ENCODE results near the gene MRM3.
"Not testable (repeated sequence)": the region's sequence is repeated elsewhere in the genome, so short reads cannot be mapped to it uniquely, and the experiment has no call there.

Gene MRM3

GRCh38 chr17:797236-797840 is 15.2 kb downstream of the MRM3 start:
- DNase-seq: no peak

DNA sequence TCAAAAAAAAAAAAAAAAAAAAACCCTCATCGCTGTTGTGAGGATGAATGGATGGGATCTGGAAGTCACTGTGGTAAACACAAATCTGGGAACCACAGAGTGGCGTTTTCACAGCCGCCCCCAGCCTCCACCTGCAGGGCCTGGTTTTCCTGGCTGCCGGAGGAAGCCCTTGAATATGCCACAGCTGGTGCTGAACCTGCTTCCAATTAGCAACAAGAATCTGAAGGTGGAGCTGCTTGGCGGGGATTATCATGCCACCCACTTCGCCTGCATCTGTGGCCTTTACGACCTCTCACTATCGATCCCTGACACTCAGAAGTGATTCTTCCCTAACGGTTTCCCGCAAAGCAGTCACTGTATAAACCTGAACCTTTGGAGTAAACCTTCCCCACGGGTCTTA is 16.1 kb downstream of the MRM3 start:
- DNase-seq: no peak

DNA sequence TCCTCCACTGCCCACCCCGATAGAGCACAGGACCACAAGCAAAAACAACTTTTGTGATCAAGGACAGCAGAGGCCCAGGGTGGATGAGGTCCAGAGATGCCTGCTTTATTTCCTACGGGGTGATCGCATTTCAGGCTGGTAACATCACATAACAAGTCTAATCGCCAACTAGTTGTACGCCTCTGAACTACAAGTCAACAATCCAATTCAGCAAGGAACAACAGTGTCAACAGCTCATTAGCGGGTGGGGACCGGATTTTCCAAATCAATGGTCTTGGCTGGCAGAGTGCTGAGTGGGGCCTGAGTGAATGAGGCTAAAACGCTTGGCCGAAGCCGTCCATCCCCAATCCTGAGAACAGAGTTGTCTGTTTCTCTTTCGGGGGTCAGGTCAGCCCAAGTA is 17.1 kb downstream of the MRM3 start:
- no peak for DNase-seq

GRCh38 chr17:800446-801242 is 18.5 kb downstream of the MRM3 start:
- DNase-seq: no peak

DNA sequence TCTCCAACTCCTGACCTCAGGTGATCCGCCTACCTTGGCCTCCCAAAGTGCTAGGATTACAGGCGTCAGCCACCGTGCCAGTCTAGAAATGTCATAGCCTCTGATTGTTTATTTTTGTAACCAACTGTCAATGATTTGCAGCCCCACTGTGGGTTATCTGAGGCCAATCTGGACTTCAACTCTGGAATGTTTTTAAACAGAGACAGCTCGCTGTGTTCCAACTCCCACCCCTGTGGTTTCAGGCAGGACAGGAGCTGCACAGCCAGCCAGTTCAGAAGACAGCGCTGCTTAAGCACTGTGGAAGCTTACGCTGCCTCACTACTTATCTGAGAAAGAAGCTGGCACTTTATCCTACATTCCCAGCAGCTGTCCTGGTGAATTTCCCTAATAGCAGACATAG is 19.5 kb downstream of the MRM3 start:
- DNase-seq: no peak

DNA sequence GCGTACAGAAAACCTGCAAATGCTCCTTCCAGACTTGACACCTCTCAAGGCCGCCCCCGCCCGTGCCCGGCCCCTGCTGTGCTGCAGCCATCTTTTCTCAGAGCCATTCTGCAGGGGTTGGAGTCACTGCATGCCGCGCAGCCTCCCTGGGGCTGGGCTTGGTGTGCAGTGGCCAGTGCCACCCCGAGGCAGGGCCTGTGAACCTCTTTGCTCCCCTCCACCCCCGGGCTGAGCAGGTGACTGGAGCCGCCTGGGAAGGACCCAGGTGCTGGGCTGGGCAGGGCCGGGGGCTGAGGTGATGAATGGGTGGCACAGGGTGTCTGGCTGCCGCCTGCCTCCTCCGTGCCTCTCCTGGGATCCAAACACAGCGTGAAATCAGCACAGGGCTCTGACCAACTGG is 20.3 kb downstream of the MRM3 start:
- no peak for DNase-seq

GRCh38 chr17:802901-803881 is 21.0 kb downstream of the MRM3 start:
- DNase-seq: no peak

GRCh38 chr17:804541-805435 is 22.6 kb downstream of the MRM3 start:
- DNase-seq: no peak

- DNase-seq: not testable (repeated sequence)
Measured at GRCh38 chr17:805886-806285, 23.7 kb downstream of the MRM3 start.

DNA sequence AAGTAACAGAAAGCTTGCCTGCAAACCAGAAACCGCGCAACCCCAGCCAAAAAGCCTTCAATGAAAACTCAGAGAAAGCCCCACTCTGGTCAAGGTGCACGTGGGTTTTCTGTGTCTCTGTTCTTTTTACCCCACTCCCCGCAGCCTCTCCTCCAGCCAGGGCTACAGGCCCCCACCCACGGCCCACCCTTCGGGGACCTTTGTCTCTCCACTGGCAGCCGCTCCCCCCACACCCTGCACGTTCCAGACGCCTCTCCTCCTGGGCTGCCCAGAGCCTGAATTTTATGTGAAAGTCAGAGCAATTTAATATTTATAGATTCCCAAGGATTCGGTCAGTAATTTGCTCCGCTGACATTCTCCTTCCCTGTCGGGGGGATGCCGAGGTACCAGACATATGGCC is 24.2 kb downstream of the MRM3 start:
- no peak for DNase-seq

DNA sequence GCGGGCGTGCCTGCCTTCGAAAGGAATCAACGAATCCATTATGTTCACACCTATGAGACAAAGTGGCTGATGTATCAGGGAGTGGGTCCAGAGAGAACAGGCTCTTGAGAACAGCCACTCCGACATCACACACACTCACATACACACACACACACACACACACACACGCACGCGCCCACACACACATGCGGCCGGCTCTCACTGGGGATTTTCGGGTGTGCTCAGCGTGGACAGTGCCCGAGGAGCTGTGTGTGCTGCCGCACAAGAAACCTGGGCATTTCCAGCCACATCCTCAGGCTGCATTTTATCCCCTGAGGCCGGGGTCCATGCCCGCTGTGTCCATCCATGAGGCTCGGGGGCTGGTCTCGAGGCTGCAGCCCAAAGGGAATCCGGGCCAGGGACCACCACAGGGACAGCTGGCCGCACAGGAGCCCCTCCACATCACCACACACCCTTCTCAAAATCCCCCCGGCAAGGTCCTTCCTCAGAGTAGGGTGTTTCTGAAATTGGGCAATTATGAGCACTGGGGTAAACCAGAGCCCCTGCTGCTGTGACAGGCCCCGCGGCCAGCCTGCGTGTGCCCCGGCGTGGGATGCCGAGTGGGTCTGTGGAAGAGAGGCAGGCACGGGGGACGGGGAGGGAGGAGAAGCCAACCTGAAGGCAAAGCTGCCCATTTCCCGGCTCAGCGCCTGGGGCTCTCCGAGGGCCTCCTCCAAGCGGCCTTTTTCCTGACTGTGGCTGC is 24.8 kb downstream of the MRM3 start:
- DNase-seq: no peak

GRCh38 chr17:807523-808294 is 25.6 kb downstream of the MRM3 start:
- no peak for DNase-seq

- no peak for DNase-seq
Measured at GRCh38 chr17:811051-811784, 29.1 kb downstream of the MRM3 start.

DNA sequence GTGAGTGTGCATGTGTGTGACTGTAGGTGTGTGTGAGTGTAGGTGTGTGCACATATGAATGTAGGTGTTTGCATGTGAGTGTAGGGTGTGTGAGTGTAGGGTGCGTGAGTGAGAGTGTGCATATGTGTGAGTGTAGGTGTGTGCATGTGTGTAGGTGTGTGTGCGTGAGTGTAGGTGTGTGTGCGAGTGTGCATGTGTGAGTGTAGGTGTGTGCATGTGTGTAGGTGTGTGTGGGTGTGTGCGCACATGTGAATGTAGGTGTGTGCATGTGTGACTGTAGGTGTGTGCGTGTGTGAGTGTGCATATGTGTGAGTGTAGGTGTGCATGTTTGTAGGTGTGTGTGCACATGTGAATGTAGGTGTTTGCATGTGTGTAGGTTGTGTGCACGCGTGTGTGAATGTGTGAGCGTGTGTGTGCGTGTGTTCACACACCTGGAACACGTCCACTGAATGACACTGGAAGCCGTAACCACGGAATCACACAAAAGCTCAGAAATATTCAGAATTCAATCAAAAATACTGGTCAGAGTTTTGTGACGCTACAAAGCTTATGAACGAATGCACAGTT is 30.6 kb downstream of the MRM3 start:
- no peak for DNase-seq

GRCh38 chr17:814371-814770 is 32.2 kb downstream of the MRM3 start:
- no peak for DNase-seq

- no peak for DNase-seq
Measured at GRCh38 chr17:819251-819650, 37.1 kb downstream of the MRM3 start.

- no peak for DNase-seq
Measured at GRCh38 chr17:823501-823902, 41.3 kb downstream of the MRM3 start.

- no peak for DNase-seq
Measured at GRCh38 chr17:824378-824777, 42.2 kb downstream of the MRM3 start.

DNA sequence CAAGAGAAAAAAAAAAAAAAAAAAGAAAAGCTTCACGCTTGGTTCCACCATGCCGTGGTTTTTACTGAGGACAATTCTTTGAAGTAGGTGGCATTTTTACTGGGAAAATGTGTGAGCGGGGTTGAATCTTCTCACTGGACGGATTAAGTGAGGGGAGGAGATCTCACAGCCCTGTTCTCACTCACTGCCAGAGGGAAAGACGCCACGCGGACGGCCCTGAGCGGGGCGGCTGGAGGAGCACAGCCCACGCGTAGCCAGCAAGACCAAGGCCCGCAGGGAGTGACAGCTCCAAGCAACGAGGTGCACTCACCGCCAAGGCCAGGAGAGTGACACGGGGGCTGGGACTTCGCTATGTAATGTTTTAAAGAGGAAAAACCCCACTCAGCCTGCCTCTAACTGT is 43.1 kb downstream of the MRM3 start:
- no peak for DNase-seq

- no peak for DNase-seq
Measured at GRCh38 chr17:826778-827177, 44.6 kb downstream of the MRM3 start.
